Mesenchymal stem cell (in vitro differentiated cells and primary cell): ENCODE results near the gene KRT37.

Experiments used
- DNase-seq: peaks from one replicate; pipeline ENCODE4 v3.0.0-alpha.2; 2013
- H2AFZ ChIP-seq: one replicate; pipeline ENCODE4 v1.6.1; 2013; ENCODE audit warnings: low read depth, mild to moderate bottlenecking, control low read depth, inconsistent platforms, low read length, moderate library complexity
- H2AK5ac ChIP-seq: 2 replicates; pipeline ENCODE4 v1.6.1; 2013; ENCODE audit warnings: low read length, moderate library complexity, mild to moderate bottlenecking, inconsistent platforms; ENCODE audit not compliant: severe bottlenecking
- H2BK120ac ChIP-seq: one replicate; pipeline ENCODE4 v1.6.1; 2013; ENCODE audit warnings: low read depth, mild to moderate bottlenecking, inconsistent platforms, low read length, moderate library complexity
- H2BK12ac ChIP-seq, 2 experiments: one replicate each; pipeline ENCODE4 v1.6.1; 2013; ENCODE audit warnings: inconsistent platforms in 2 of 2, low read length in 2 of 2, mild to moderate bottlenecking in 2 of 2, moderate library complexity in 2 of 2, control low read depth in 1 of 2
- H2BK15ac ChIP-seq: one replicate; pipeline ENCODE4 v1.6.1; 2013; ENCODE audit warnings: mild to moderate bottlenecking, low read depth, inconsistent platforms; ENCODE audit not compliant: poor library complexity, severe bottlenecking
- H2BK5ac ChIP-seq: 2 replicates; pipeline ENCODE4 v1.6.1; 2013; ENCODE audit warnings: low read depth, mild to moderate bottlenecking, low read length, control low read depth, inconsistent platforms; ENCODE audit not compliant: poor library complexity, severe bottlenecking
- H3K14ac ChIP-seq, 2 experiments: one replicate each; pipeline ENCODE4 v1.6.1; 2013; ENCODE audit warnings: inconsistent platforms in 2 of 2, low read length in 2 of 2, control low read depth in 1 of 2, mild to moderate bottlenecking in 1 of 2, moderate library complexity in 1 of 2
- H3K18ac ChIP-seq, 2 experiments: one replicate each; pipeline ENCODE4 v1.6.1; 2013; ENCODE audit warnings: inconsistent platforms in 2 of 2, low read length in 2 of 2, control low read depth in 1 of 2, low read depth in 1 of 2, mild to moderate bottlenecking in 1 of 2
- H3K23ac ChIP-seq, 2 experiments: one replicate each; pipeline ENCODE4 v1.6.1; 2013; ENCODE audit warnings: inconsistent platforms in 2 of 2, low read length in 2 of 2, mild to moderate bottlenecking in 2 of 2, moderate library complexity in 2 of 2, control low read depth in 1 of 2
- H3K27ac ChIP-seq: 2 replicates; pipeline ENCODE4 v1.5.1; 2013; ENCODE audit warnings: mild to moderate bottlenecking, moderate library complexity, low read length, control low read depth, inconsistent platforms; ENCODE audit not compliant: poor library complexity, severe bottlenecking
- H3K27me3 ChIP-seq, 2 experiments: 2 replicates each; pipeline versions ENCODE4 v1.6.1 to v1.7.0; 2013; ENCODE audit warnings: low read length in 2 of 2, mild to moderate bottlenecking in 2 of 2, moderate library complexity in 2 of 2, control low read depth in 1 of 2, inconsistent platforms in 1 of 2; ENCODE audit not compliant: control insufficient read depth in 1 of 2, insufficient read depth in 1 of 2
- H3K36me3 ChIP-seq, 2 experiments: 2 replicates each; pipeline versions ENCODE4 v1.6.1 to v1.7.0; 2013; ENCODE audit warnings: low read length in 2 of 2, control low read depth in 1 of 2, inconsistent platforms in 1 of 2, low read depth in 1 of 2, mild to moderate bottlenecking in 1 of 2; ENCODE audit not compliant: insufficient read depth in 2 of 2, control insufficient read depth in 1 of 2
- H3K4ac ChIP-seq, 2 experiments: one replicate each; pipeline ENCODE4 v1.6.1; 2013; ENCODE audit warnings: inconsistent platforms in 2 of 2, low read length in 2 of 2, mild to moderate bottlenecking in 2 of 2, moderate library complexity in 2 of 2, control low read depth in 1 of 2, low read depth in 1 of 2
- H3K4me1 ChIP-seq: 2 replicates; pipeline ENCODE4 v1.6.1; 2013; ENCODE audit warnings: low read depth, low read length, control low read depth; ENCODE audit not compliant: control insufficient read depth, insufficient read depth
- H3K4me2 ChIP-seq: 2 replicates; pipeline ENCODE4 v1.6.1; 2013; ENCODE audit warnings: low read length, mild to moderate bottlenecking, inconsistent platforms; ENCODE audit not compliant: poor library complexity, severe bottlenecking
- H3K4me3 ChIP-seq, 2 experiments: 2 replicates each; pipeline versions ENCODE4 v1.5.1 to v1.7.0; 2013; ENCODE audit warnings: low read length in 2 of 2, mild to moderate bottlenecking in 2 of 2, control low read depth in 1 of 2, low read depth in 1 of 2; ENCODE audit not compliant: insufficient read depth in 1 of 2
- H3K79me1 ChIP-seq: replicated peaks from 2 replicates; pipeline ENCODE4 v1.6.1; 2013; ENCODE audit warnings: mild to moderate bottlenecking, control low read depth, low read length, inconsistent platforms; ENCODE audit not compliant: poor library complexity, severe bottlenecking
- H3K9ac ChIP-seq: 2 replicates; pipeline ENCODE4 v1.7.0; 2013; ENCODE audit warnings: mild to moderate bottlenecking, low read length, moderate library complexity
- H3K9me3 ChIP-seq: 2 replicates; pipeline ENCODE4 v1.7.0; 2013; ENCODE audit warnings: mild to moderate bottlenecking, low read length; ENCODE audit not compliant: control insufficient read depth
- H4K8ac ChIP-seq: one replicate; pipeline ENCODE4 v1.6.1; 2013; ENCODE audit warnings: inconsistent platforms, mild to moderate bottlenecking, low read length, moderate library complexity
- H4K91ac ChIP-seq: one replicate; pipeline ENCODE4 v1.6.1; 2013; ENCODE audit warnings: mild to moderate bottlenecking, low read length, inconsistent platforms
- WGBS: methylation state at CpG from one replicate; pipeline ENCODE4 v1.1.7; 2013; ENCODE audit warnings: mixed read lengths; 5-methylcytosine and 5-hydroxymethylcytosine counted together

The KRT37 gene

GRCh38 chr17:41407226-41407625 lies 17.2 kb downstream of the KRT37 start:
- Histone ChIP-seq H2BK15ac (no peak overlapping the region), H3K18ac (no peak overlapping the region), H2BK5ac (no peak overlapping the region), H3K27me3 (peaks cover 0 to 20% of the 10 kb centered on the region in 2 experiments), H4K91ac (no peak overlapping the region), H3K4ac (no peak overlapping the region), H2BK12ac (no peak overlapping the region), H3K14ac (no peak overlapping the region), H2BK120ac (no peak overlapping the region), H2AK5ac (no peak overlapping the region), H3K23ac (no peak overlapping the region), H3K36me3 (no peaks in the 10 kb centered on the region), H3K27ac (no peak overlapping the region), H2AFZ (no peak overlapping the region), H3K4me2 (no peak overlapping the region), H3K9me3 (no peaks in the 10 kb centered on the region), H3K79me1 (no peaks in the 10 kb centered on the region), H3K4me3 (no peak overlapping the region), H3K9ac (no peak overlapping the region), H4K8ac (no peak overlapping the region), H3K4me1 (peaks cover 19% of the 10 kb centered on the region)
- no peak for DNase-seq
- 94% methylated on average over 10 of the region's 10 CpGs for WGBS

GRCh38 chr17:41406205-41406604 lies 18.2 kb downstream of the KRT37 start:
- Histone ChIP-seq H3K4me1 (peaks cover 22% of the 10 kb centered on the region), H3K27ac (no peak overlapping the region), H3K9me3 (no peaks in the 10 kb centered on the region), H3K36me3 (no peaks in the 10 kb centered on the region), H4K91ac (no peak overlapping the region), H3K79me1 (no peaks in the 10 kb centered on the region), H2AK5ac (no peak overlapping the region), H2BK5ac (no peak overlapping the region), H4K8ac (no peak overlapping the region), H3K4ac (no peak overlapping the region), H3K4me2 (no peak overlapping the region), H3K9ac (no peak overlapping the region), H3K18ac (no peak overlapping the region), H2BK120ac (no peak overlapping the region), H3K23ac (no peak overlapping the region), H2BK15ac (no peak overlapping the region), H3K4me3 (no peak overlapping the region), H3K14ac (no peak overlapping the region), H2AFZ (no peak overlapping the region), H2BK12ac (no peak overlapping the region), H3K27me3 (peaks cover 0 to 21% of the 10 kb centered on the region in 2 experiments)
- no peak for DNase-seq
- 65% methylated on average over 5 of the region's 5 CpGs for WGBS

- no peak overlapping the region for H3K4me3 ChIP-seq
- no peak overlapping the region for H4K8ac ChIP-seq
- no peaks in the 10 kb centered on the region for H3K36me3 ChIP-seq
- H3K14ac ChIP-seq, result no peak overlapping the region
- no peak overlapping the region for H3K18ac ChIP-seq
- no peak overlapping the region for H2BK120ac ChIP-seq
- H2AFZ ChIP-seq, result no peak overlapping the region
- no peak overlapping the region for H3K4me2 ChIP-seq
- no peaks in the 10 kb centered on the region for H3K79me1 ChIP-seq
- no peak overlapping the region for H2BK15ac ChIP-seq
- no peak overlapping the region for H3K4ac ChIP-seq
- no peak overlapping the region for H3K23ac ChIP-seq
- peak overlapping the region; percentile 54 for H2AK5ac ChIP-seq
- H3K9me3 ChIP-seq, result no peaks in the 10 kb centered on the region
- no peak overlapping the region for H4K91ac ChIP-seq
- H3K27ac ChIP-seq, result peak overlapping the region; percentile 4
- H2BK12ac ChIP-seq, result no peak overlapping the region
- WGBS, result 39% methylated on average over 7 of the region's 7 CpGs
- DNase-seq, result peak; percentile 93
- peak overlapping the region; percentile 37 for H3K9ac ChIP-seq
- no peak overlapping the region for H2BK5ac ChIP-seq
- peaks cover 0 to 26% of the 10 kb centered on the region in 2 experiments for H3K27me3 ChIP-seq
- peaks cover 22% of the 10 kb centered on the region for H3K4me1 ChIP-seq
Measured at GRCh38 chr17:41404024-41404671, 20.2 kb downstream of the KRT37 start.

GRCh38 chr17:41403404-41404023 lies 20.9 kb downstream of the KRT37 start:
- Histone ChIP-seq H3K27ac (peak overlapping the region; percentile 4), H3K14ac (no peak overlapping the region), H3K4me3 (no peak overlapping the region), H3K36me3 (no peaks in the 10 kb centered on the region), H2AK5ac (no peak overlapping the region), H2BK5ac (no peak overlapping the region), H3K9me3 (no peaks in the 10 kb centered on the region), H3K4ac (no peak overlapping the region), H3K9ac (no peak overlapping the region), H3K27me3 (peaks cover 0 to 20% of the 10 kb centered on the region in 2 experiments), H3K4me2 (no peak overlapping the region), H2BK120ac (no peak overlapping the region), H4K91ac (no peak overlapping the region), H2AFZ (no peak overlapping the region), H3K4me1 (peaks cover 22% of the 10 kb centered on the region), H4K8ac (no peak overlapping the region), H3K23ac (no peak overlapping the region), H2BK15ac (no peak overlapping the region), H2BK12ac (no peak overlapping the region), H3K18ac (no peak overlapping the region), H3K79me1 (no peaks in the 10 kb centered on the region)
- no peak for DNase-seq
- WGBS, result 43% methylated on average over 3 of the region's 4 CpGs
